ENCODE results near the gene RPL38. TPM values are rescaled to one million over a fixed set of nuclear protein-coding genes. Genes with fewer than 3 reads are reported as not detected.

The RPL38 gene
- polyA plus RNA-seq, 1 of the 3 experiments (the other 2 are of a cell fraction) = 4,154 TPM

- TF ChIP-seq RXRA (IDR thresholded peaks at IDR 0.05; ENCODE audit: borderline replicate concordance, low read depth) = no peak
- TF ChIP-seq JUND (IDR thresholded peaks at IDR 0.05) = no peak
- TF ChIP-seq SMC3 (IDR thresholded peaks at IDR 0.05; ENCODE audit: low read depth, low read length) = no peak
Observed at GRCh38 chr17:74163836-74164235, 39.6 kb upstream of the RPL38 start (continued).

GRCh38 chr17:74164446-74165045 lies 38.9 kb upstream of the RPL38 start:
- Histone ChIP-seq H3K4me2 (no peak overlapping the region), H3K27ac (ENCODE audit: low read depth in 2 of 2, low read length in 1 of 2) (no peak overlapping the region), H3K4me1 (ENCODE audit: control insufficient read depth in 1 of 2, insufficient read depth in 2 of 2, low read depth in 1 of 2, low read length in 1 of 2) (no peaks in the 10 kb centered on the region), H4K20me1 (ENCODE audit: insufficient read depth) (no peaks in the 10 kb centered on the region), H3K27me3 (ENCODE audit: insufficient read depth) (no peaks in the 10 kb centered on the region), H3K9ac (no peak overlapping the region), H3F3A (replicated peaks; ENCODE audit: insufficient read depth) (no peaks in the 10 kb centered on the region), H2AFZ (ENCODE audit: low read depth) (no peak overlapping the region), H3K9me3 (no peaks in the 10 kb centered on the region; the same call in 1 of the 2 replicates), H3K79me2 (ENCODE audit: insufficient read depth) (no peaks in the 10 kb centered on the region), H3K36me3 (replicated peaks in 1 of 2; ENCODE audit: control insufficient read depth in 1 of 2, insufficient read depth in 2 of 2, low read length in 1 of 2) (no peaks in the 10 kb centered on the region), H3K4me3 (ENCODE audit: low read depth in 2 of 2, low read length in 1 of 2) (no peak overlapping the region), H3K9me2 (no peaks in the 10 kb centered on the region)
- ChIA-PET CTCF (interaction anchor here (0.7 to 2.4 kb wide), 4 partner anchors 12 to 79 kb away, joined by 3 to 13 read pairs (median 4); no protein-coding TSS in a partner anchor), POLR2A (no interaction called here)
- WGBS (ENCODE audit: low lambda C conversion rate) = 48% methylated on average over 9 of the region's 9 CpGs
- DNase-seq = no peak
- TF ChIP-seq GATA2 (CRISPR knock-in tag; IDR thresholded peaks at IDR 0.05) = no peak
- no peak for TF ChIP-seq JUND (IDR thresholded peaks at IDR 0.05)
- TF ChIP-seq EP300 (IDR thresholded peaks at IDR 0.05; ENCODE audit: borderline replicate concordance in 1 of 2, low read depth in 1 of 2, low read length in 1 of 2) = no peak
- no peak for TF ChIP-seq USF1 (IDR thresholded peaks at IDR 0.05; ENCODE audit: borderline replicate concordance, low read depth)
- TF ChIP-seq RAD21 (IDR thresholded peaks at IDR 0.05; ENCODE audit: low read length) = no peak
- no peak for TF ChIP-seq IRF3 (IDR thresholded peaks at IDR 0.05; ENCODE audit: low read depth, low read length)
- no peak for TF ChIP-seq RFX5 (IDR thresholded peaks at IDR 0.05; ENCODE audit: low read length)
- TF ChIP-seq RXRA (IDR thresholded peaks at IDR 0.05; ENCODE audit: borderline replicate concordance, low read depth) = no peak

GRCh38 chr17:74165797-74166365 lies 37.6 kb upstream of the RPL38 start:
- Histone ChIP-seq H4K20me1 (ENCODE audit: insufficient read depth) (no peaks in the 10 kb centered on the region), H3K4me1 (ENCODE audit: control insufficient read depth in 1 of 2, insufficient read depth in 2 of 2, low read depth in 1 of 2, low read length in 1 of 2) (no peaks in the 10 kb centered on the region), H3K9me2 (no peaks in the 10 kb centered on the region), H2AFZ (ENCODE audit: low read depth) (no peak overlapping the region), H3F3A (replicated peaks; ENCODE audit: insufficient read depth) (no peaks in the 10 kb centered on the region), H3K9me3 (no peaks in the 10 kb centered on the region; the same call in 1 of the 2 replicates), H3K4me2 (no peak overlapping the region), H3K9ac (no peak overlapping the region), H3K27ac (ENCODE audit: low read depth in 2 of 2, low read length in 1 of 2) (no peak overlapping the region), H3K36me3 (replicated peaks in 1 of 2; ENCODE audit: control insufficient read depth in 1 of 2, insufficient read depth in 2 of 2, low read length in 1 of 2) (no peaks in the 10 kb centered on the region), H3K27me3 (ENCODE audit: insufficient read depth) (no peaks in the 10 kb centered on the region), H3K79me2 (ENCODE audit: insufficient read depth) (no peaks in the 10 kb centered on the region), H3K4me3 (ENCODE audit: low read depth in 2 of 2, low read length in 1 of 2) (no peak overlapping the region)
- ChIA-PET POLR2A (no interaction called here), CTCF (interaction anchor here (0.7 to 2.4 kb wide), 2 partner anchors 11 to 206 kb away, joined by 5 to 13 read pairs; no protein-coding TSS in a partner anchor)
- no peak for DNase-seq
- WGBS (ENCODE audit: low lambda C conversion rate) = 63% methylated on average over 8 of the region's 8 CpGs
- no peak for TF ChIP-seq NRF1 (IDR thresholded peaks at IDR 0.05; ENCODE audit: low read depth, low read length)
- TF ChIP-seq SIN3A (IDR thresholded peaks at IDR 0.05; ENCODE audit: borderline replicate concordance, low read depth, low read length) = no peak
- no peak for TF ChIP-seq GATA2 (CRISPR knock-in tag; IDR thresholded peaks at IDR 0.05)
- no peak for TF ChIP-seq RXRA (IDR thresholded peaks at IDR 0.05; ENCODE audit: borderline replicate concordance, low read depth)
- TF ChIP-seq MAX (IDR thresholded peaks at IDR 0.05; ENCODE audit: low read depth) = no peak
- no peak for TF ChIP-seq USF2 (IDR thresholded peaks at IDR 0.05; ENCODE audit: borderline replicate concordance, low read depth, low read length)
- TF ChIP-seq ELF1 (IDR thresholded peaks at IDR 0.05) = no peak
- no peak for TF ChIP-seq ZBTB33 (IDR thresholded peaks at IDR 0.05; ENCODE audit: borderline replicate concordance, low read depth)
- no peak for TF ChIP-seq RCOR1 (IDR thresholded peaks at IDR 0.05; ENCODE audit: low read length)
- no peak for TF ChIP-seq MEF2A (IDR thresholded peaks at IDR 0.05; ENCODE audit: borderline replicate concordance, low read depth)
- TF ChIP-seq YY1 (IDR thresholded peaks at IDR 0.05; ENCODE audit: low read depth) = no peak
- TF ChIP-seq RFX5 (IDR thresholded peaks at IDR 0.05; ENCODE audit: low read length) = no peak
- no peak for TF ChIP-seq TAF1 (IDR thresholded peaks at IDR 0.05; ENCODE audit: borderline replicate concordance, low read depth, low read length)
- TF ChIP-seq EP300 (IDR thresholded peaks at IDR 0.05; ENCODE audit: borderline replicate concordance in 1 of 2, low read depth in 1 of 2, low read length in 1 of 2) = no peak
- TF ChIP-seq CHD2 (IDR thresholded peaks at IDR 0.05; ENCODE audit: low read length, partially characterized antibody) = no peak

All from SK-N-SH (cell line).